ENCODE data around the gene BEAN1.

The BEAN1 gene

GRCh38 chr16:66521951-66522771 is 95.1 kb downstream of the BEAN1 start:
- peak; percentile 85 to 86 for DNase-seq (ENCODE audit: low read depth in 2 of 2)

DNA sequence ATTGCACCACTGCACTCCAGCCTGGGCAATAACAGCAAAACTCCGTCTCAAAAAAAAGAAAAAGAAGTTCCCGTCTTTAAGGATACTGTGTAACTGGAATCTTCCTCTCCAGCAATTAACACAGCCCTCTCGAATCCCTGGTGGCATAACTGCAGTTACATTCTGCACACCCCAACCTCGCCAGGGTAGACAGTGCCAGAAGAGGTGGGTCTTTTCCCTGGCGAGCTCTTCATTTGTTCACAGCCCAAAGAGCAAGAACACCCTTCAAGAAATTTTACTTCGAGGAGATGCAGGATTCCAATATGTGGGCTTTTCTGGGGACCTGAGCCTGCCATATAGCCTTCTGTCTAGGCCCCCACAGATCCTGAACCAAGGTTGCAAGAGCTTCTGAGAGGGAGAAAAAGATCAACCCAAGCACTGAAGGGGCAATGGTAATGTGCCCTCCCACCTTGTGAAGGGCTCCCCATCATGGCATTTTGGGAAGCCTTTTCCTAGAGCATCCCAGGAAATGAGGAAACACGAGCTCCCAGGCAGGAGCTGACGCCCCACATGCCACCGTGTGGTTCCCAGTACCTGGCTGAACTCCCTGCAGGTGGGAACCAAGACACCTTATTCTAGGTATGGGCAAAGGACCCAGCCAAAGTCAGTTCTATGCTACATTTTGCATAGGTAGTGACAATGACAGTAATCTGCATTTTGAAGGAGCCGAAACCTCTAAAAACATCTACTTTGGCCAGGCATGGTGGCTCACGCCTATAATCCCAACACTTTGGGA is 95.9 kb downstream of the BEAN1 start:
- no peak for DNase-seq (ENCODE audit: low read depth in 2 of 2)

DNA sequence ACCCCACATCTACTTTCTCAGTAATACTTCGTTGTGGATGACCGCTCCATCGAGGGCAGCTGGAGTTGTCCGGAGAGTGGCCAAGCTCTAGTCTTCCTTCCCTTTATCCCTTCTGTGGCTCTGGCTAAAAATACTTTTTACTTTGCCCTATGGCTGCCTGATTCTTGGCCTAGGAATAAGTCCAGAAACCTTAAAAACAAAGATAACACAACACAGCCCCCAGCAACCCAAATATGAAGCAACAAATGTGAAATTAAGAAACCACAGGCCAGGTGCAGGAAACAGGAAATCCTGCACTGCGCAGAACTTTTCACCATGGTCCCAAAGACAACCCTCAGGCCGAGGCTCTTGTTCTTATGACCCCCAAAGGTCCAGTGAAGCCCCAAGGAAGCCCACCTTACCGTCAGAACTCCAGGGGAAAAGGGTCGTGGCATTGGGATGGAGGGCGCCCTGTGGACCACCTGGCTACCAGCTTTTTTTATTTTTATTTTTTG is 96.8 kb downstream of the BEAN1 start:
- no peak for DNase-seq (ENCODE audit: low read depth in 2 of 2)

- no peak for DNase-seq (ENCODE audit: low read depth in 2 of 2)
Measured at GRCh38 chr16:66524601-66525164, 97.6 kb downstream of the BEAN1 start.

DNA sequence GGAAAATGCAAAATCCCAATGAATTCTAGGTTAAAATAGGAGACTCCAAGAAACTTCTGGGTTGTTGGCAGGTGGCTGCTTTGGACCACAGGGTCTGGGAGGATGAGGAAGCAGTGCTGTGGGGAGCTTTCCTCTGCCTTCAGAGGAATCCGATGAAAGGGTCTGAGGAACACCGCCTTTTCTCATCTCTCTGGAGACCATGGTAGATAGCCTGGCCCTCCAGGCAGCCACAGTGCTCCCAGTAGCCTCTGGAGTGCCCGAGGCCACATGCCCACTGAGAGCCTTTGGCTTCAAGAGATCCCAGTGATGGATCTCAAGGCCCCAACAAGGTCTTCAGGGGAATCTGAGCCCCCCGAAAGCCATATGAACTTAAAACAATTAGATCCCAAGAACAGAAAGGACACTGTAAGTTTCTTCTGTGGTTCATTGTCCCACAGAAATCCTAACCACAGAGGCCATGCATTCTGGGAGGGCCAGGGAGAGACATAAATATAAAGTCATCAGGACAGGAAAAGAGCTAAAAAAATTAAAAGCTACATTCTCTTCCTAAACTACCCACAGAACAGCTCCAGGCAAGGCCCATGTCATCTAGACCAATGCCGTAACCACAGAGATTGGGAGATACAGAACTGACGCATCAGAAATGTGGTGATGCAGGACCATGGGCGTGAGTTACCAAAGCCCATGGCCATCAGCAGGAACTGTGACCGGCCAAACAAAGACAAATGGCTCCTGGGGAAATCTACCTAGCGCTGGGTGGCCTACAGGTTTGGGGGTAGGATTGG is 98.5 kb downstream of the BEAN1 start:
- DNase-seq (ENCODE audit: low read depth in 2 of 2): no peak

DNA sequence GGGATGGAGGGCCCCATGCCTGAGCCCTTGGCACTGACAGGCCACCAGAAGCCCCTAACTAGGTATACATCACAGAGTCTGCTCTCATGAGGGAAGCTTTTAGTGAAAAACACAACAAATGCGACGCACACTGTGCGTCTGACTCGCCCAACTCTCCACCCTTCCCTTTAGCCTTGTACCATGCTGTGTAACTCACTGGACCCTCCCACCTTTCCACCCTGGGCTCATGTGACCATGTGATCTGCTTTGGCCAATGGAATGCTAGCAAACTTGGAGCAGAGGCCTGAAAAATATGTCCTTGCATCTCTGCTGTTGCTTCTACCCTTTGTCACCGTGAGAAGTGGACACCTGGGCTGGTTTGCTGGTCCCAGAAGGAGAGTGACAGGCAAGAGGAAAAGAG is 101.2 kb downstream of the BEAN1 start:
- no peak for DNase-seq (ENCODE audit: low read depth in 2 of 2)

DNA sequence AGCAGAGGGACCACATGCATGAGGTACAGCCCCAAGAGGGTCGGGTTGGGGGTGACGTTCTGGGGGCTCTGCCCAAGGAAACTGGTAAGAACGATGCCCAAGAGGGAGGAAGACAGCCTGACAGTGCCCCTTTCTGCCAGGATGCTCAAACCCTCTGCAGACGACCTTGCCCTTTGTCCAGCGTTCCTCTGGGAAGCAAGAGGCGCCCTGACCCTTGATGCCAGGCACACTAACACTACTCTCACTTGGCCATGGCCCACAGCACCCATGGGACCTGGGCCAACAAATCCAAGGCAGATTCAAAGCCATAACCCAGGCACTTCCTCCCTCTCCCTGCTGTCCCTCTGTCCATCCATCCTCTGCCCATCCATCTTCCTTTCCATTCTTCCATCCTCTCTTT is 102.4 kb downstream of the BEAN1 start:
- DNase-seq (ENCODE audit: low read depth in 2 of 2): no peak

Data from stimulated activated CD8-positive, alpha-beta memory T cell treated with anti-CD3 and anti-CD28 coated beads, Interleukin-2, amount 100 ng/mL, for 1 hour (primary cell).